Fibroblast of lung (primary cell): Measurements from ENCODE around the gene ENOX1. TPM values are rescaled to one million over a fixed set of nuclear protein-coding genes. Genes with fewer than 3 reads are reported as not detected.

Experiments
- DNase-seq, 2 donors: peaks; one replicate each; pipeline versions ENCODE4 v3.0.0 to v3.0.0-alpha.2; 2010; ENCODE audit warnings: low read depth in 2 of 2
- H2AFZ ChIP-seq: 2 replicates; pipeline ENCODE4 v1.5.1; 2012; ENCODE audit warnings: low read length, control low read depth, inconsistent platforms
- H3K27ac ChIP-seq: 2 replicates; pipeline ENCODE4 v1.5.1; 2011; ENCODE audit warnings: low read length, control low read depth; ENCODE audit not compliant: insufficient read depth
- H3K27me3 ChIP-seq: 2 replicates; pipeline ENCODE4 v1.5.1; 2011; ENCODE audit warnings: mild to moderate bottlenecking, low read length; ENCODE audit not compliant: control insufficient read depth, insufficient read depth
- H3K36me3 ChIP-seq: 2 replicates; pipeline ENCODE4 v1.5.1; 2011; ENCODE audit warnings: low read length; ENCODE audit not compliant: control insufficient read depth, insufficient read depth
- H3K4me1 ChIP-seq: 2 replicates; pipeline ENCODE4 v1.5.1; 2011; ENCODE audit warnings: low read length; ENCODE audit not compliant: control insufficient read depth, insufficient read depth; ENCODE audit errors: extremely low read depth
- H3K4me2 ChIP-seq: 2 replicates; pipeline ENCODE4 v1.5.1; 2011; ENCODE audit warnings: low read length, control low read depth; ENCODE audit not compliant: insufficient read depth; ENCODE audit errors: extremely low read depth
- H3K4me3 ChIP-seq, 4 experiments: fragments of 200-600 bp in 1 of 4; sonication (generic) in 1 of 4; replicated peaks in 1 of 4; 2 replicates each; pipeline ENCODE4 v1.5.1; 2011 to 2016; ENCODE audit warnings: low read length in 4 of 4, low read depth in 3 of 4, mild to moderate bottlenecking in 3 of 4, control low read depth in 2 of 4, inconsistent platforms in 1 of 4, mixed read lengths in 1 of 4; ENCODE audit not compliant: insufficient read depth in 1 of 4; ENCODE audit errors: control extremely low read depth in 1 of 4
- H3K79me2 ChIP-seq: 2 replicates; pipeline ENCODE4 v1.5.1; 2012; ENCODE audit warnings: mild to moderate bottlenecking, low read length, inconsistent platforms; ENCODE audit not compliant: control insufficient read depth, insufficient read depth
- H3K9ac ChIP-seq: 2 replicates; pipeline ENCODE4 v1.5.1; 2011; ENCODE audit warnings: mild to moderate bottlenecking, low read length, control low read depth; ENCODE audit not compliant: insufficient read depth
- H3K9me3 ChIP-seq: 2 replicates; pipeline ENCODE4 v1.5.1; 2012; ENCODE audit warnings: low read depth, low read length; ENCODE audit not compliant: control insufficient read depth, insufficient read depth
- H4K20me1 ChIP-seq: 2 replicates; pipeline ENCODE4 v1.5.1; 2011; ENCODE audit warnings: low read length; ENCODE audit not compliant: control insufficient read depth, insufficient read depth; ENCODE audit errors: extremely low read depth
- EZH2 ChIP-seq: IDR thresholded peaks from 2 replicates; pipeline ENCODE4 v1.5.1; 2012; ENCODE audit warnings: low read length, control low read depth, mild to moderate bottlenecking; ENCODE audit errors: missing control alignments
- polyA plus RNA-seq, 2 donors: library from polyadenylated mRNA; depleted of rRNA in 1 of 2; stranded (reverse) in 1 of 2; unstranded in 1 of 2; fragments of >200 nt; gene quantifications; 2 replicates each; pipeline ENCODE4 v1.2.1, GENCODE V29; 2011 to 2012; ENCODE audit warnings: missing spikeins in 1 of 2
- total RNA-seq: library from RNA; depleted of rRNA; stranded (reverse); fragments of >200 nt; gene quantifications from 2 replicates; pipeline ENCODE4 v1.2.1, GENCODE V29; 2014
- TF ChIP-seq, protein P1 (sequence below), 2 donors: IDR thresholded peaks in 1 of 2; conservative IDR thresholded peaks in 1 of 2; 1 replicate in 1 of 2; 2 replicates in 1 of 2; pipeline ENCODE4 v1.5.1; 2011 to 2012; ENCODE audit warnings: low read length in 2 of 2, control low read depth in 1 of 2, inconsistent platforms in 1 of 2, low read depth in 1 of 2, mild to moderate bottlenecking in 1 of 2

Gene ENOX1
- total and polyA plus RNA-seq, 2 donors (not counting 1 experiment from before 2014, with no cell fraction given) = 3.5 to 7.6 TPM

DNA sequence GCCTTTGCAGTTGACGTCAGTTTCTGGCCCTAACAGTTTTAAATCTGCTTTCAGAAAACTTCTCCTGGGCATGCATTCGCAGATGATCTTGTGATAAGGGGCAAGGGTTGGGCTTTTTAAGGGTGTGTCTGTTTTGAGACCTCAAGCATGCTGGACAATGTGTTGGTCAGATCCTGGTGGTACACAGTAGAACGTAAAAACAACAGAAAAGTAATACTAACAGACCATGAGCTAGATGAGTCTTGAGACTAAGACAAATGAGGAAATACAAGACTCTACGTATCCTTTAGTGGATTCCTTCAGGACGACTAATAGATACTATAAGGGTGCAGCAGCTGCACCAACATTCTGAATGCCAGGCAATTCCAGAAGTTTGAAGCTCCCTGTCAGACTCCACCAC is 525.8 kb downstream of the ENOX1 start:
- no peak overlapping the region for H3K9ac ChIP-seq
- no peak overlapping the region for H3K27ac ChIP-seq
- H3K4me1 ChIP-seq = peaks cover 2% of the 10 kb centered on the region
- H3K36me3 ChIP-seq = no peaks in the 10 kb centered on the region
- peak; percentile 65 to 81 for DNase-seq
- no peak overlapping the region for H3K4me2 ChIP-seq
- H3K27me3 ChIP-seq = no peaks in the 10 kb centered on the region
- no peak overlapping the region for H3K4me3 ChIP-seq
- H2AFZ ChIP-seq = no peak overlapping the region
- H3K79me2 ChIP-seq = no peaks in the 10 kb centered on the region
- H4K20me1 ChIP-seq = no peaks in the 10 kb centered on the region
- no peak for TF ChIP-seq EZH2
- TF ChIP-seq, protein P1, sequence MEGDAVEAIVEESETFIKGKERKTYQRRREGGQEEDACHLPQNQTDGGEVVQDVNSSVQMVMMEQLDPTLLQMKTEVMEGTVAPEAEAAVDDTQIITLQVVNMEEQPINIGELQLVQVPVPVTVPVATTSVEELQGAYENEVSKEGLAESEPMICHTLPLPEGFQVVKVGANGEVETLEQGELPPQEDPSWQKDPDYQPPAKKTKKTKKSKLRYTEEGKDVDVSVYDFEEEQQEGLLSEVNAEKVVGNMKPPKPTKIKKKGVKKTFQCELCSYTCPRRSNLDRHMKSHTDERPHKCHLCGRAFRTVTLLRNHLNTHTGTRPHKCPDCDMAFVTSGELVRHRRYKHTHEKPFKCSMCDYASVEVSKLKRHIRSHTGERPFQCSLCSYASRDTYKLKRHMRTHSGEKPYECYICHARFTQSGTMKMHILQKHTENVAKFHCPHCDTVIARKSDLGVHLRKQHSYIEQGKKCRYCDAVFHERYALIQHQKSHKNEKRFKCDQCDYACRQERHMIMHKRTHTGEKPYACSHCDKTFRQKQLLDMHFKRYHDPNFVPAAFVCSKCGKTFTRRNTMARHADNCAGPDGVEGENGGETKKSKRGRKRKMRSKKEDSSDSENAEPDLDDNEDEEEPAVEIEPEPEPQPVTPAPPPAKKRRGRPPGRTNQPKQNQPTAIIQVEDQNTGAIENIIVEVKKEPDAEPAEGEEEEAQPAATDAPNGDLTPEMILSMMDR (conservative IDR thresholded peaks at IDR 0.05 in 1 of 2, IDR thresholded peaks at IDR 0.05 in 1 of 2; ENCODE audit: low read depth in 1 of 2, low read length in 2 of 2) = no peak
- no peaks in the 10 kb centered on the region for H3K9me3 ChIP-seq

DNA sequence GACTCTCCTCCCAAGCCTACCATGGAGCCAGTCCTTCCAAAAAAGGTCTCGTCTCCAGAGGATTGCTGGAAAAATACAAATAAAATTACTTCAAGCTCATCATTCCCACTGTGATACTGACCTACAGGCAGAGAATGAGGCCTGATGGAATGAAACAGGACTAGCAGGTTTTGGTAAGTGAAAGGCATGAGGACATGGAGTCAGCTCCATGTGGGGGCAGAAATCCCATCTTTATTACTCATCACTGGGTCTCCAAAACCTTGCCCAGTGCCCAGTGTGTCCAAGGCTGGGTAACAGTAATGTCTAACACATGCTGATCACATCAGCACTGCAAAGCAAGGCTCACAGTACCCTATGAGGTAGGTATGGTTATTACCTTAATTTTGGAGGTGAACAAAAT is 528.0 kb downstream of the ENOX1 start:
- Histone ChIP-seq H4K20me1 (no peaks in the 10 kb centered on the region), H3K9me3 (no peaks in the 10 kb centered on the region), H3K4me2 (no peak overlapping the region), H3K4me1 (peaks cover 2% of the 10 kb centered on the region), H3K36me3 (no peaks in the 10 kb centered on the region), H3K27ac (no peak overlapping the region), H3K9ac (no peak overlapping the region), H2AFZ (no peak overlapping the region), H3K4me3 (no peak overlapping the region), H3K27me3 (no peaks in the 10 kb centered on the region), H3K79me2 (no peaks in the 10 kb centered on the region)
- DNase-seq = no peak
- TF ChIP-seq, protein P1 (conservative IDR thresholded peaks at IDR 0.05 in 1 of 2, IDR thresholded peaks at IDR 0.05 in 1 of 2; ENCODE audit: low read depth in 1 of 2, low read length in 2 of 2) = no peak
- no peak for TF ChIP-seq EZH2

DNA sequence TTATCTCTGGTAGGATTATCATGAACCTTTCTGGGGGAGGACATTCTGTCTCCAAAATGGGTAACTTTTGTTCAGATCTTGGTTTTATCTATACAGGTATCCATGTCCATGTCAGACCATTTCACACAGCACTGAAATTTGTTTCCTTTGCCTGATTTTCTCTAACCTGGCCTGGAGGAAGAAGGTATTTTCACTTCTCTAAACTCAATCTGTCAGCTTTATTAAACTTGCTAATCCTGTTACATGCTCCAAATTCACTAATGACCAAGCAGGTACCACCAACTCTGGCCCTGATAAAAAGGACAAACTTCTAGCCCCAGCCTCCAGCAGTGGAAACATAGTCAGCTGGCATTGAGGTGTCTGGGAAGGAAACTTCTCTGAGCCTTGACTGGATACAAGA is 529.0 kb downstream of the ENOX1 start:
- H3K9ac ChIP-seq = no peak overlapping the region
- no peaks in the 10 kb centered on the region for H3K36me3 ChIP-seq
- no peaks in the 10 kb centered on the region for H3K79me2 ChIP-seq
- H3K4me3 ChIP-seq = no peak overlapping the region
- no peaks in the 10 kb centered on the region for H3K27me3 ChIP-seq
- H3K9me3 ChIP-seq = no peaks in the 10 kb centered on the region
- no peak overlapping the region for H3K4me2 ChIP-seq
- H3K4me1 ChIP-seq = peaks cover 2% of the 10 kb centered on the region
- TF ChIP-seq, protein P1 (conservative IDR thresholded peaks at IDR 0.05 in 1 of 2, IDR thresholded peaks at IDR 0.05 in 1 of 2; ENCODE audit: low read depth in 1 of 2, low read length in 2 of 2) = no peak
- TF ChIP-seq EZH2 = no peak
- DNase-seq = no peak
- H3K27ac ChIP-seq = no peak overlapping the region
- no peak overlapping the region for H2AFZ ChIP-seq
- H4K20me1 ChIP-seq = no peaks in the 10 kb centered on the region
